ENCODE data around the gene ZNF846.

- TF ChIP-seq ARNT (IDR thresholded peaks at IDR 0.05) (no peak), L3MBTL2 (conservative IDR thresholded peaks at IDR 0.05) (no peak), HDGF (IDR thresholded peaks at IDR 0.05; ENCODE audit: borderline replicate concordance) (no peak), BHLHE40 (IDR thresholded peaks at IDR 0.05; ENCODE audit: borderline replicate concordance) (no peak)
Observed at GRCh38 chr19:9782338-9782737, 13.8 kb upstream of the ZNF846 start.
